HCT116 (cell line): Measurements from ENCODE around the gene STMP1.

ENCODE experiments used
- CEBPB ChIP-seq: IDR thresholded peaks from 2 replicates; pipeline ENCODE4 v1.6.1; 2012; ENCODE audit warnings: low read depth
- CTCF ChIP-seq, 3 experiments: fragments of 200-600 bp in 1 of 3; sonication (generic) in 1 of 3; IDR thresholded peaks in 2 of 3; conservative IDR thresholded peaks in 1 of 3; 2 replicates each; pipeline ENCODE4 v1.5.1; 2012 to 2017; ENCODE audit warnings: low read depth in 2 of 3, low read length in 2 of 3, antibody characterized with exemption in 1 of 3, borderline replicate concordance in 1 of 3, control low read depth in 1 of 3, mild to moderate bottlenecking in 1 of 3, mixed read lengths in 1 of 3, mixed run types in 1 of 3, moderate library complexity in 1 of 3; ENCODE audit not compliant: insufficient read depth in 1 of 3
- SRF ChIP-seq: IDR thresholded peaks from 2 replicates; pipeline ENCODE4 v1.6.1; 2012; ENCODE audit warnings: low read depth

GRCh38 chr7:135708041-135708440 lies 45.7 kb downstream of the STMP1 start:
- TF ChIP-seq CEBPB (no peak), CTCF (IDR thresholded peaks at IDR 0.05 in 2 of 3, conservative IDR thresholded peaks at IDR 0.05 in 1 of 3; ENCODE audit: borderline replicate concordance in 1 of 3, insufficient read depth in 1 of 3, low read depth in 2 of 3, low read length in 2 of 3) (no peak), SRF (no peak)
